OCI-LY7 (cell line): Measurements from ENCODE around the gene SMPD3. TPM values are rescaled to one million over a fixed set of nuclear protein-coding genes. Genes with fewer than 3 reads are reported as not detected.

Source experiments
- BruUV-seq: library from RNA; stranded (reverse); fragments of 400-500 nt; replicated peaks from 2 replicates; lab custom pipeline; 2021; lab: Mats Ljungman, UMichigan
- CTCF ChIA-PET: fragments of 300-600 bp; sonication (Branson Sonifier 250); formaldehyde crosslinking; loops from one replicate; lab custom pipeline; 2022; ENCODE audit warnings: antibody characterized with exemption; ENCODE audit not compliant: unreplicated experiment; lab: Charles Lee
- POLR2A ChIA-PET: fragments of 300-600 bp; sonication (Branson Sonifier 250); formaldehyde crosslinking; loops from one replicate; lab custom pipeline; 2022; ENCODE audit warnings: antibody characterized with exemption; lab: Charles Lee
- DNase-seq: peaks from one replicate; pipeline ENCODE4 v3.0.0-alpha.2; 2015; ENCODE audit warnings: low spot score
- H2AFZ ChIP-seq: fragments of 200-600 bp; sonication (generic), shearing (Covaris generic); 2 replicates; pipeline ENCODE4 v1.6.1; 2014; ENCODE audit warnings: mild to moderate bottlenecking, antibody characterized with exemption, low read length, moderate library complexity
- H3K27ac ChIP-seq: fragments of 200-600 bp; sonication (generic); 2 replicates; pipeline ENCODE4 v1.5.1; 2014; ENCODE audit warnings: mixed run types, low read depth, mild to moderate bottlenecking, moderate library complexity, low read length, inconsistent platforms; ENCODE audit not compliant: poor library complexity, severe bottlenecking
- H3K36me3 ChIP-seq: fragments of 200-600 bp; sonication (generic); 2 replicates; pipeline ENCODE4 v1.6.1; 2014; ENCODE audit warnings: mild to moderate bottlenecking, antibody characterized with exemption, low read length, moderate library complexity, mixed read lengths; ENCODE audit not compliant: insufficient read depth
- H3K4me1 ChIP-seq: fragments of 200-600 bp; sonication (generic); 2 replicates; pipeline ENCODE4 v1.5.1; 2014; ENCODE audit warnings: mild to moderate bottlenecking, low read length; ENCODE audit not compliant: insufficient read depth, poor library complexity, severe bottlenecking
- H3K4me2 ChIP-seq: fragments of 200-600 bp; sonication (generic); 2 replicates; pipeline ENCODE4 v1.6.1; 2014; ENCODE audit warnings: mild to moderate bottlenecking, low read length
- H3K4me3 ChIP-seq: fragments of 200-600 bp; sonication (generic); 2 replicates; pipeline ENCODE4 v1.5.1; 2014; ENCODE audit warnings: mild to moderate bottlenecking, low read depth, low read length; ENCODE audit not compliant: poor library complexity, severe bottlenecking
- H3K79me2 ChIP-seq: fragments of 200-600 bp; sonication (generic); 2 replicates; pipeline ENCODE4 v1.6.1; 2016; ENCODE audit warnings: low read depth, mild to moderate bottlenecking, low read length, moderate library complexity, mixed read lengths; ENCODE audit not compliant: insufficient read depth
- H3K9me2 ChIP-seq: fragments of 200-600 bp; sonication (generic); 2 replicates; pipeline ENCODE4 v1.6.1; 2016; ENCODE audit warnings: mild to moderate bottlenecking, low read length, mixed read lengths; ENCODE audit not compliant: insufficient read depth
- H3K9me3 ChIP-seq: fragments of 200-600 bp; sonication (generic); 2 replicates; pipeline ENCODE4 v1.6.1; 2014; ENCODE audit warnings: mild to moderate bottlenecking, mixed run types, low read length, mixed read lengths
- H4K20me1 ChIP-seq: fragments of 200-600 bp; sonication (generic); 2 replicates; pipeline ENCODE4 v1.6.1; 2014; ENCODE audit warnings: mild to moderate bottlenecking, antibody characterized with exemption, low read length, moderate library complexity, mixed read lengths; ENCODE audit not compliant: insufficient read depth
- CTCF ChIP-seq: fragments of 200-600 bp; sonication (generic); conservative IDR thresholded peaks from 2 replicates; pipeline ENCODE4 v1.5.1; 2014; ENCODE audit warnings: mild to moderate bottlenecking, antibody characterized with exemption, low read length, moderate library complexity, mixed read lengths
- EZH2phosphoT487 ChIP-seq: fragments of 200-600 bp; sonication (generic); IDR thresholded peaks from 2 replicates; pipeline ENCODE4 v1.6.1; 2018; ENCODE audit warnings: low read depth, borderline replicate concordance, mild to moderate bottlenecking, mixed run types, antibody characterized with exemption, low read length, moderate library complexity, mixed read lengths
- intact Hi-C: fragments of 100-400 bp; cut with micrococcal nuclease; formaldehyde crosslinking; loops from one replicate; pipeline ENCODE4 v1.10.0; 2022; ENCODE audit not compliant: unreplicated experiment
- total RNA-seq, 2 experiments: library from RNA; depleted of rRNA in 1 of 2; stranded (reverse); fragments of >200 nt in 1 of 2; shearing (Covaris generic) in 1 of 2; gene quantifications; 2 replicates each; pipeline ENCODE4 v1.2.3, GENCODE V29; 2014 to 2022

Gene SMPD3
- total RNA-seq, 2 experiments from 2014 or later = 0.16 to 0.51 TPM

GRCh38 chr16:68338326-68339119 lies 109.8 kb downstream of the SMPD3 start:
- TF ChIP-seq EZH2phosphoT487 = no peak
- Histone ChIP-seq H3K9me3 (no peaks in the 10 kb centered on the region), H3K27ac (no peak overlapping the region), H4K20me1 (no peaks in the 10 kb centered on the region), H3K36me3 (peaks cover 83% of the 10 kb centered on the region), H3K79me2 (no peaks in the 10 kb centered on the region), H2AFZ (no peak overlapping the region), H3K4me1 (no peaks in the 10 kb centered on the region), H3K9me2 (no peaks in the 10 kb centered on the region), H3K4me3 (no peak overlapping the region), H3K4me2 (no peak overlapping the region)
- POLR2A ChIA-PET = interaction anchor here (0.9 kb wide), 1 partner anchor 75 kb away, joined by 3 read pairs; no protein-coding TSS in a partner anchor
- DNase-seq = no peak
- intact Hi-C loops = no loop called here
- no TSS peak for BruUV-seq
- CTCF ChIA-PET = no interaction called here

- POLR2A ChIA-PET = interaction anchor here (1.0 kb wide), 1 partner anchor 23 kb away, joined by 6 read pairs; no protein-coding TSS in a partner anchor
- DNase-seq = no peak
These were observed 113.1 kb downstream of the SMPD3 start for GRCh38 chr16:68335175-68335574.

More at GRCh38 chr16:68335175-68335574, 113.1 kb downstream of the SMPD3 start:
- TF ChIP-seq EZH2phosphoT487 (no peak), CTCF (no peak)
- peaks cover 66% of the 10 kb centered on the region for H3K36me3 ChIP-seq
- H3K4me1 ChIP-seq = peaks cover 12% of the 10 kb centered on the region
- H3K4me2 ChIP-seq = no peak overlapping the region
- no peak overlapping the region for H2AFZ ChIP-seq
- no peak overlapping the region for H3K4me3 ChIP-seq
- H3K27ac ChIP-seq = no peak overlapping the region
- H4K20me1 ChIP-seq = no peaks in the 10 kb centered on the region
- no peaks in the 10 kb centered on the region for H3K9me2 ChIP-seq
- H3K9me3 ChIP-seq = no peaks in the 10 kb centered on the region
- no TSS peak for BruUV-seq
- intact Hi-C loops = no loop called here
- CTCF ChIA-PET = no interaction called here
- no peaks in the 10 kb centered on the region for H3K79me2 ChIP-seq
